GM21619 (cell line): ENCODE measurements around the gene AP1M1.

ENCODE experiments used
- ATAC-seq: cut with Tn5 transposase; IDR thresholded peaks from one replicate; pipeline ENCODE4 v1.9.1; 2021; ENCODE audit not compliant: unreplicated experiment

AP1M1 gene

GRCh38 chr19:16293118-16294091, 95.7 kb downstream of the AP1M1 start:
- ATAC-seq, result no peak

GRCh38 chr19:16295057-16295456, 97.3 kb downstream of the AP1M1 start:
- no peak for ATAC-seq
